Esophagus (tissue), 2 donors: ENCODE data around the gene ZNF705A. TPM values are rescaled to one million over a fixed set of nuclear protein-coding genes. Genes with fewer than 3 reads are reported as not detected.
"Not testable (repeated sequence)": the region's sequence is repeated elsewhere in the genome, so short reads cannot be mapped to it uniquely, and the experiment has no call there.

Experiments used
- H3K27ac ChIP-seq, 2 donors: one replicate each; pipeline ENCODE4 v1.5.1; 2013; ENCODE audit warnings: low read depth in 2 of 2, mild to moderate bottlenecking in 2 of 2, inconsistent platforms in 1 of 2, low read length in 1 of 2, moderate library complexity in 1 of 2
- H3K27me3 ChIP-seq, 2 donors: one replicate each; pipeline ENCODE4 v1.6.1; 2013; ENCODE audit warnings: low read length in 2 of 2, control low read depth in 1 of 2, mild to moderate bottlenecking in 1 of 2; ENCODE audit not compliant: insufficient read depth in 2 of 2, control insufficient read depth in 1 of 2
- H3K36me3 ChIP-seq, 2 donors: one replicate each; pipeline ENCODE4 v1.6.1; 2013; ENCODE audit warnings: low read length in 1 of 2; ENCODE audit not compliant: control insufficient read depth in 2 of 2, insufficient read depth in 2 of 2
- H3K4me1 ChIP-seq, 2 donors: one replicate each; pipeline ENCODE4 v1.6.1; 2013; ENCODE audit warnings: low read length in 1 of 2; ENCODE audit not compliant: control insufficient read depth in 2 of 2, insufficient read depth in 2 of 2
- H3K4me3 ChIP-seq, 2 donors: one replicate each; pipeline ENCODE4 v1.5.1; 2013; ENCODE audit warnings: low read length in 2 of 2, mild to moderate bottlenecking in 2 of 2, low read depth in 1 of 2, moderate library complexity in 1 of 2
- H3K9me3 ChIP-seq, 2 donors: one replicate each; pipeline ENCODE4 v1.6.1; 2013; ENCODE audit warnings: mild to moderate bottlenecking in 2 of 2, low read depth in 1 of 2, low read length in 1 of 2, moderate library complexity in 1 of 2; ENCODE audit not compliant: control insufficient read depth in 2 of 2, insufficient read depth in 1 of 2
- WGBS, 2 donors: extraction: QIAGEN DNeasy Blood & Tissue Kit; methylation state at CpG; one replicate each; pipeline ENCODE4 v1.1.7; 2013; 5-methylcytosine and 5-hydroxymethylcytosine counted together
- polyA plus RNA-seq, 2 donors: library from polyadenylated mRNA; stranded (reverse); fragments of 200-250 nt; gene quantifications; one replicate each; pipeline ENCODE4 v1.2.3, GENCODE V29; 2013
- donor health status: healthy with polysubstance abuse.
- donor health status: Bipolar disorder and iron deficiency.

ZNF705A gene
- polyA plus RNA-seq, 2 donors, result not detected

DNA sequence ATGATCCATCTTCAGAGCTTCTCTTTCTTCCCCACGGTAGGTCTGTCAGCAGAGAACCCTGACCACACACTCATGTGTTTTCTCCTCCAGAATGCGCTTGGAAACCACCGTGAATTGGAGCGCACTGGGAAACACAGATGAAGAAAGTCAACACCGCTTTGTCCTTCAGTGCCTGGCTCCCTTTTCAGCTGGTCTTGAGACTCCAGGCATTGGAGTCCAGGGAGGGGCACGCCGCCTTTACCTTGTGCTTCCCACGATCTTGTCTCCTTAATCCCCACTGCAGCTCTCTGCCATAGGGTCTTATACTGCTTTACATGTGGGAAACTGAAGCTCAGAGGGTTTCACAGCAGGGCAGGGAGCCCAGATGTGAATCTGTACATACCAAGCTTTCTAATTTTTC lies 69.5 kb downstream of the ZNF705A start:
- WGBS, 2 donors, result 88 to 92% methylated on average over 8 of the region's 8 CpGs
- no peaks in the 10 kb centered on the region for H3K27me3 ChIP-seq
- no peaks in the 10 kb centered on the region for H3K9me3 ChIP-seq
- no peaks in the 10 kb centered on the region for H3K36me3 ChIP-seq
- no peak overlapping the region for H3K27ac ChIP-seq
- no peak overlapping the region for H3K4me3 ChIP-seq
- H3K4me1 ChIP-seq, result no peaks in the 10 kb centered on the region

- not testable (repeated sequence) for H3K4me1 ChIP-seq, H3K27ac ChIP-seq, H3K36me3 ChIP-seq, H3K9me3 ChIP-seq, H3K27me3 ChIP-seq
- WGBS, 2 donors, result 38 to 48% methylated on average over 22 of the region's 22 CpGs
- peak within 1 kb of the TSS in 1 of 2 donors; percentile 29 for H3K4me3 ChIP-seq
Observed at GRCh38 chr12:8226992-8227731, 70.3 kb downstream of the ZNF705A start, which contains the start of gene FAM90A1. Gene FAM90A1, minus strand, starts transcription at chr12:8227618. Its CDS starts 2,786 bp downstream, at chr12:8224832.

DNA sequence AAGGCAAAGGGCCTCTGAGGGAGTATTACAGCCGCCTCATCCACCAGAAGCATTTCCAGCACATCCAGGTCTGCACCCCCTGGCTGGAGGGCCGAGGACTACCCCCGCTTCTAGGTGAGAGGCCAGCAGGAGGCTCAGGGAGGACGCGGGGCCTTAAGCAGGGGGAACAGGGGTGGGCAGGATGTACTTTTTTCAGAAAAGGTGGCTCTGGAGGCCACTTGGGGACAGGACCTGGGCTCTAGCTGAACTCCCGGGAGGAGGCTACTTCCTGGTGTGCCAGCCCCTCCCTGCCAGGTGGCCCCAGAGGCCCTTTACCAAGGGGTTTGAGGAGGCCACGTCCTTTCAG lies 70.9 kb downstream of the ZNF705A start:
- 32 to 47% methylated on average over 5 to 7 of the region's 7 CpGs for WGBS, 2 donors
- H3K9me3 ChIP-seq, H3K27me3 ChIP-seq, H3K27ac ChIP-seq, H3K36me3 ChIP-seq, H3K4me1 ChIP-seq: not testable (repeated sequence)
- peak overlapping the region in 1 of 2 donors; percentile 29 for H3K4me3 ChIP-seq

GRCh38 chr12:8228607-8229006 lies 71.8 kb downstream of the ZNF705A start:
- not testable (repeated sequence) for H3K9me3 ChIP-seq, H3K27ac ChIP-seq, H3K4me1 ChIP-seq, H3K36me3 ChIP-seq, H3K4me3 ChIP-seq, H3K27me3 ChIP-seq
- 82 to 92% methylated on average over 11 of the region's 11 CpGs for WGBS, 2 donors

DNA sequence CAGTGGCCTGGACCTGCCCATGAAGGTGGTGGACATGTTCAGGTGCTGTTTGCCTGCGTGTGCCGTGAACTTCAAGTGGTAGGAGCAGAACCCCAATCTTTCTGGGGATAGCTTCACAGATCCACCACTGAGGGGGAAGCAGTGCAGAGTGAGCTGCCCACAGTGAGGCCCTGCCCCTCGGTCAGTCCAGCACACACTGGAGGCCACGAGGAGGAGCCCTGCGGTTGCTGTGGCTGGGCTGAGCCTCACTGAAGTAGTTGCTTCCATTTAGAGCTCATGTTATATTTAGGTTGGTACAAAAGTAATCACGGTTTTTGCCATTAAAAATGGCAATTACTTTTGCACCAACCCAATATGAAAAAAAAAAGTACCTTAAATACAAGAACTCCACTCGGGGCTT lies 72.7 kb downstream of the ZNF705A start:
- not testable (repeated sequence) for H3K4me3 ChIP-seq, H3K27me3 ChIP-seq, H3K36me3 ChIP-seq, H3K9me3 ChIP-seq, H3K27ac ChIP-seq, H3K4me1 ChIP-seq
- 47 to 54% methylated on average over 7 of the region's 7 CpGs for WGBS, 2 donors

Other genes with a start within 250 kb of the ZNF705A start
- gene SLC2A3, start 220.8 kb upstream of the ZNF705A start, polyA plus RNA-seq, result 1 to 10 TPM; 1.2 to 2.1 TPM
- gene FOXJ2, start 124.3 kb upstream of the ZNF705A start, polyA plus RNA-seq, result 1 to 10 TPM; 4.2 TPM
- gene C3AR1, start 90.7 kb upstream of the ZNF705A start, polyA plus RNA-seq, result under 1 TPM; 0.65 to 0.94 TPM
- gene NECAP1, start 74.7 kb upstream of the ZNF705A start, polyA plus RNA-seq, result 10 to 100 TPM; 12.0 to 12.1 TPM
- gene CLEC4A, start 33.4 kb upstream of the ZNF705A start, polyA plus RNA-seq, result 1 to 10 TPM in 1 of 2 donors, under 1 TPM in 1; 0.92 to 1.3 TPM
- under 1 TPM; 0.13 to 0.18 TPM for gene FAM90A1, start 70.6 kb downstream of the ZNF705A start, polyA plus RNA-seq